Measurements from ENCODE around the gene KIR2DL4.
"Not testable (repeated sequence)": the region's sequence is repeated elsewhere in the genome, so short reads cannot be mapped to it uniquely, and the experiment has no call there.

The KIR2DL4 gene

GRCh38 chr19:54778896-54779295 is 24.5 kb upstream of the KIR2DL4 start:
- H3K36me3 ChIP-seq; H3K9me3 ChIP-seq; H3K27me3 ChIP-seq; H3K4me3 ChIP-seq; H3K4me1 ChIP-seq; H3K27ac ChIP-seq; DNase-seq; intact Hi-C loops (cut with DNase I; ENCODE audit: low total_unique reads): not testable (repeated sequence)

GRCh38 chr19:54782916-54783315 is 20.5 kb upstream of the KIR2DL4 start:
- DNase-seq; intact Hi-C loops (cut with DNase I; ENCODE audit: low total_unique reads); H3K4me1 ChIP-seq; H3K4me3 ChIP-seq; H3K27ac ChIP-seq; H3K36me3 ChIP-seq; H3K9me3 ChIP-seq; H3K27me3 ChIP-seq: not testable (repeated sequence)

GRCh38 chr19:54786091-54786723 is 17.2 kb upstream of the KIR2DL4 start:
- H3K27me3 ChIP-seq; H3K4me3 ChIP-seq; H3K27ac ChIP-seq; H3K4me1 ChIP-seq; H3K9me3 ChIP-seq; DNase-seq; intact Hi-C loops (cut with DNase I; ENCODE audit: low total_unique reads); H3K36me3 ChIP-seq: not testable (repeated sequence)

- H3K36me3 ChIP-seq; H3K27ac ChIP-seq; H3K4me1 ChIP-seq; intact Hi-C loops (cut with DNase I; ENCODE audit: low total_unique reads); H3K27me3 ChIP-seq; H3K4me3 ChIP-seq; DNase-seq; H3K9me3 ChIP-seq: not testable (repeated sequence)
Measured at GRCh38 chr19:54788154-54788553, 15.3 kb upstream of the KIR2DL4 start.

GRCh38 chr19:54790711-54791110 is 12.7 kb upstream of the KIR2DL4 start:
- intact Hi-C loops (cut with DNase I; ENCODE audit: low total_unique reads), result no loop called here
- Histone ChIP-seq H3K27me3 (no peaks in the 10 kb centered on the region), H3K27ac (no peak overlapping the region), H3K9me3 (no peaks in the 10 kb centered on the region), H3K4me3 (no peak overlapping the region), H3K36me3 (no peaks in the 10 kb centered on the region), H3K4me1 (no peaks in the 10 kb centered on the region)
- TF ChIP-seq CTCF (IDR thresholded peaks at IDR 0.05), result no peak
- DNase-seq, result no peak

GRCh38 chr19:54791476-54791875 is 11.9 kb upstream of the KIR2DL4 start:
- Histone ChIP-seq H3K9me3 (no peaks in the 10 kb centered on the region), H3K27me3 (no peaks in the 10 kb centered on the region), H3K4me1 (no peaks in the 10 kb centered on the region), H3K36me3 (no peaks in the 10 kb centered on the region), H3K27ac (no peak overlapping the region), H3K4me3 (no peak overlapping the region)
- no peak for DNase-seq
- intact Hi-C loops (cut with DNase I; ENCODE audit: low total_unique reads), result no loop called here
- no peak for TF ChIP-seq CTCF (IDR thresholded peaks at IDR 0.05)

- Histone ChIP-seq H3K4me1 (no peaks in the 10 kb centered on the region), H3K27ac (no peak overlapping the region), H3K4me3 (no peak overlapping the region), H3K27me3 (no peaks in the 10 kb centered on the region), H3K9me3 (no peaks in the 10 kb centered on the region), H3K36me3 (no peaks in the 10 kb centered on the region)
- TF ChIP-seq CTCF (IDR thresholded peaks at IDR 0.05), result no peak
- intact Hi-C loops (cut with DNase I; ENCODE audit: low total_unique reads), result no loop called here
- DNase-seq, result no peak
Measured at GRCh38 chr19:54792814-54793213, 10.6 kb upstream of the KIR2DL4 start.

GRCh38 chr19:54795758-54796157 is 7.7 kb upstream of the KIR2DL4 start:
- no peaks in the 10 kb centered on the region for H3K9me3 ChIP-seq
- intact Hi-C loops (cut with DNase I; ENCODE audit: low total_unique reads), result no loop called here
- H3K27ac ChIP-seq, result no peak overlapping the region
- TF ChIP-seq CTCF (IDR thresholded peaks at IDR 0.05), result no peak
- H3K4me3 ChIP-seq, result no peak overlapping the region
- DNase-seq, result no peak
- no peaks in the 10 kb centered on the region for H3K36me3 ChIP-seq
- H3K27me3 ChIP-seq, result no peaks in the 10 kb centered on the region
- H3K4me1 ChIP-seq, result no peaks in the 10 kb centered on the region
